K562 (cell line): ENCODE measurements around the gene ZNF785. TPM values are rescaled to one million over a fixed set of nuclear protein-coding genes. Genes with fewer than 3 reads are reported as not detected.

Experiments
- ATF3 ChIP-seq, 2 experiments: fragments of 450-650 bp in 1 of 2; sonication (generic) in 1 of 2; formaldehyde crosslinking in 1 of 2; IDR thresholded peaks in 1 of 2; conservative IDR thresholded peaks in 1 of 2; 2 replicates each; pipeline versions ENCODE4 v1.6.1 to v1.8.1; 2016 to 2023; ENCODE audit warnings: mild to moderate bottlenecking in 2 of 2, moderate library complexity in 2 of 2, inconsistent platforms in 1 of 2, missing genetic modification reagents in 1 of 2
- COPS2 ChIP-seq: fragments of 450-650 bp; conservative IDR thresholded peaks from 2 replicates; pipeline ENCODE4 v1.6.1; 2016; ENCODE audit warnings: mild to moderate bottlenecking, moderate library complexity
- ELF4 ChIP-seq: fragments of 450-650 bp; formaldehyde crosslinking; IDR thresholded peaks from 2 replicates; pipeline ENCODE4 v1.4.0; 2022; ENCODE audit warnings: missing genetic modification characterization
- EP400 ChIP-seq: fragments of 450-650 bp; IDR thresholded peaks from 2 replicates; pipeline ENCODE4 v1.6.1; 2017; ENCODE audit warnings: antibody characterized with exemption, mild to moderate bottlenecking, moderate library complexity
- KAT2B ChIP-seq: IDR thresholded peaks from one replicate; pipeline ENCODE4 v1.6.1; 2012; ENCODE audit warnings: low read depth, mild to moderate bottlenecking, control low read depth, inconsistent platforms, low read length, moderate library complexity
- KDM5B ChIP-seq: fragments of 200-600 bp; sonication (generic); IDR thresholded peaks from 2 replicates; pipeline ENCODE4 v1.6.1; 2012; ENCODE audit warnings: low read depth, mild to moderate bottlenecking, moderate library complexity, low read length, control low read depth, inconsistent platforms; ENCODE audit not compliant: insufficient replicate concordance
- LEF1 ChIP-seq: fragments of 450-650 bp; IDR thresholded peaks from 2 replicates; pipeline ENCODE4 v1.6.1; 2016; ENCODE audit warnings: mild to moderate bottlenecking
- PKNOX1 ChIP-seq: fragments of 450-650 bp; IDR thresholded peaks from 2 replicates; pipeline ENCODE4 v1.6.1; 2016
- POLR2AphosphoS2 ChIP-seq: IDR thresholded peaks from 2 replicates; pipeline ENCODE4 v1.6.1; 2012; ENCODE audit warnings: low read length, improper control_type of control experiment
- RB1 ChIP-seq: fragments of 450-650 bp; IDR thresholded peaks from 2 replicates; pipeline ENCODE4 v1.6.1; 2017; ENCODE audit warnings: low read depth, mild to moderate bottlenecking
- TAF15 ChIP-seq: fragments of 200-400 bp; formaldehyde crosslinking; IDR thresholded peaks from 2 replicates; pipeline ENCODE4 v1.6.1; 2017; ENCODE audit warnings: mild to moderate bottlenecking, low read depth, low read length, moderate library complexity
- ZKSCAN3 ChIP-seq: fragments of 250-450 bp; sonication (Bioruptor Pico); IDR thresholded peaks from 2 replicates; pipeline ENCODE4 v1.4.0; 2020
- ZNF318 ChIP-seq, 2 experiments: fragments of 450-650 bp; IDR thresholded peaks; 2 replicates each; pipeline ENCODE4 v1.6.1; 2016; ENCODE audit warnings: mild to moderate bottlenecking in 2 of 2, borderline replicate concordance in 1 of 2, low read depth in 1 of 2, moderate library complexity in 1 of 2
- ZNF639 ChIP-seq, 2 experiments: fragments of 200-800 bp in 1 of 2; sonication (Bioruptor generic) in 1 of 2; sonication (generic) in 1 of 2; formaldehyde crosslinking in 1 of 2; IDR thresholded peaks in 1 of 2; conservative IDR thresholded peaks in 1 of 2; 2 replicates each; pipeline versions ENCODE4 v1.5.0 to v1.6.1; 2016 to 2020; ENCODE audit warnings: missing compliant biosample characterization in 1 of 2, missing genetic modification characterization in 1 of 2, missing genetic modification reagents in 1 of 2
- ZNF785 ChIP-seq: fragments of 250-450 bp; sonication (Bioruptor Pico); IDR thresholded peaks from 2 replicates; pipeline ENCODE4 v1.4.0; 2020; ENCODE audit warnings: mild to moderate bottlenecking
- polyA plus RNA-seq, 8 experiments: library from polyadenylated mRNA; depleted of rRNA in 4 of 8; stranded (reverse) in 5 of 8; unstranded in 3 of 8; fragments of >200 nt; fragmentation: Nextera tagmentation in 2 of 8; fragmentation: Illumina TruSeq in 1 of 8; extraction: Ambion mirVana in 2 of 8; extraction: Trizol in 1 of 8; gene quantifications; 2 replicates each; pipeline versions ENCODE4 v1.2.1 to v1.2.3, GENCODE V29; 2011 to 2014; ENCODE audit warnings: inconsistent platforms in 1 of 8, missing spikeins in 1 of 8
- total RNA-seq, 7 experiments: library from RNA; depleted of rRNA in 6 of 7; stranded (reverse); fragments of >200 nt in 6 of 7; fragmentation: Illumina TruSeq in 2 of 7; extraction: Trizol in 2 of 7; gene quantifications; 2 replicates each; pipeline versions ENCODE4 v1.2.1 to v1.2.3, GENCODE V29; 2011 to 2021; ENCODE audit warnings: low replicate concordance in 1 of 7

ZNF785 gene
- total and polyA plus RNA-seq, 9 of the 15 experiments (the other 6 are each of a cell fraction or from before 2014, with no cell fraction given): 0.64 to 11.0 (median 6.4) TPM

- TF ChIP-seq ZNF318 (IDR thresholded peaks at IDR 0.05; ENCODE audit: borderline replicate concordance in 1 of 2, low read depth in 1 of 2) (no peak), ZNF785 (CRISPR knock-in tag) (no peak), EP400 (peak; percentile 60), POLR2AphosphoS2 (0 out of 2 replicates have a peak, but pooled peaks have one; percentile 42), ATF3 (IDR thresholded peaks at IDR 0.05) (no peak), ATF3 (CRISPR knock-in tag; conservative IDR thresholded peaks at IDR 0.05) (0 out of 2 replicates have a peak, but pooled peaks have one; percentile 18), ZNF639 (CRISPR knock-in tag; conservative IDR thresholded peaks at IDR 0.05 in 1 of 2, IDR thresholded peaks at IDR 0.05 in 1 of 2) (peak in 1 of 2 experiments; percentile 65; a peak in 1 of 4 replicates), KDM5B (peak; percentile 9), ZKSCAN3 (CRISPR knock-in tag) (no peak), KAT2B (no peak), TAF15 (no peak), RB1 (no peak), LEF1 (no peak), COPS2 (no peak), PKNOX1 (peak; percentile 26; the same call in 1 of the 2 replicates), ELF4 (CRISPR knock-in tag) (no peak)
These were observed 50.3 kb downstream of the ZNF785 start (continued) for GRCh38 chr16:30535106-30535776.
